GM12878 (cell line): ENCODE results near the gene RMI2. TPM values are rescaled to one million over a fixed set of nuclear protein-coding genes. Genes with fewer than 3 reads are reported as not detected.

ENCODE experiments used
- CBX3 ChIP-seq: fragments of 200-600 bp; sonication (generic); IDR thresholded peaks from 2 replicates; pipeline ENCODE4 v1.6.1; 2016; ENCODE audit warnings: low read depth, borderline replicate concordance
- CREM ChIP-seq: IDR thresholded peaks from 2 replicates; pipeline ENCODE4 v1.6.1; 2014; ENCODE audit warnings: antibody characterized with exemption, low read depth
- FOS ChIP-seq: IDR thresholded peaks from 3 replicates; pipeline ENCODE4 v1.6.1; 2011; ENCODE audit warnings: borderline replicate concordance; ENCODE audit not compliant: insufficient read length; ENCODE audit errors: extremely low read depth
- HDGF ChIP-seq: fragments of 450-650 bp; IDR thresholded peaks from 2 replicates; pipeline ENCODE4 v1.6.1; 2016; ENCODE audit warnings: antibody characterized with exemption
- IKZF1 ChIP-seq: fragments of 450-650 bp; conservative IDR thresholded peaks from 2 replicates; pipeline ENCODE4 v1.6.1; 2017; ENCODE audit warnings: antibody characterized with exemption, mild to moderate bottlenecking
- IRF4 ChIP-seq: IDR thresholded peaks from 2 replicates; pipeline ENCODE4 v1.6.1; 2011; ENCODE audit warnings: low read depth, low read length
- KLF5 ChIP-seq: fragments of 450-650 bp; IDR thresholded peaks from 2 replicates; pipeline ENCODE4 v1.6.1; 2014; ENCODE audit warnings: mild to moderate bottlenecking; ENCODE audit not compliant: partially characterized antibody
- MTA3 ChIP-seq: IDR thresholded peaks from 2 replicates; pipeline ENCODE4 v1.6.1; 2012; ENCODE audit warnings: low read length, inconsistent platforms, borderline replicate concordance
- NFYA ChIP-seq: IDR thresholded peaks from 2 replicates; pipeline ENCODE4 v1.6.1; 2011; ENCODE audit warnings: low read depth, mild to moderate bottlenecking, low read length, improper control_type of control experiment, borderline replicate concordance
- NKRF ChIP-seq: fragments of 450-650 bp; conservative IDR thresholded peaks from 2 replicates; pipeline ENCODE4 v1.6.1; 2017; ENCODE audit warnings: mild to moderate bottlenecking, moderate library complexity
- PKNOX1 ChIP-seq: fragments of 450-650 bp; IDR thresholded peaks from 2 replicates; pipeline ENCODE4 v1.6.1; 2016; ENCODE audit warnings: mild to moderate bottlenecking
- PML ChIP-seq: IDR thresholded peaks from 2 replicates; pipeline ENCODE4 v1.6.1; 2012; ENCODE audit warnings: low read length, inconsistent platforms
- TCF12 ChIP-seq: IDR thresholded peaks from 2 replicates; pipeline ENCODE4 v1.6.1; 2011; ENCODE audit warnings: low read depth, mild to moderate bottlenecking, low read length
- USF2 ChIP-seq: IDR thresholded peaks from 2 replicates; pipeline ENCODE4 v1.6.1; 2011; ENCODE audit warnings: low read depth, low read length, improper control_type of control experiment, borderline replicate concordance
- ZBTB11 ChIP-seq: fragments of 450-650 bp; formaldehyde crosslinking; IDR thresholded peaks from 2 replicates; pipeline ENCODE4 v1.5.0; 2022; ENCODE audit warnings: mild to moderate bottlenecking, missing genetic modification characterization
- ZBTB33 ChIP-seq: fragments of 450-650 bp; IDR thresholded peaks from 2 replicates; pipeline ENCODE4 v1.6.1; 2017; ENCODE audit warnings: mild to moderate bottlenecking
- ZNF384 ChIP-seq: IDR thresholded peaks from 2 replicates; pipeline ENCODE4 v1.6.1; 2012; ENCODE audit warnings: low read depth, mild to moderate bottlenecking, low read length, improper control_type of control experiment, borderline replicate concordance
- polyA plus RNA-seq, 11 experiments: library from polyadenylated mRNA; depleted of rRNA in 4 of 11; unstranded in 6 of 11; stranded (reverse) in 5 of 11; fragments of >200 nt; fragmentation: Nextera tagmentation in 4 of 11; fragmentation: Illumina TruSeq in 1 of 11; extraction: Ambion mirVana in 4 of 11; extraction: Trizol in 1 of 11; gene quantifications; 1 replicate in 1 of 11; 2 replicates in 10 of 11; pipeline versions ENCODE4 v1.2.1 to v1.2.3, GENCODE V29; 2011 to 2016; ENCODE audit warnings: inconsistent platforms in 2 of 11, missing spikeins in 2 of 11, low read depth in 1 of 11
- total RNA-seq, 4 experiments: library from RNA; depleted of rRNA in 3 of 4; stranded (reverse); fragments of >200 nt in 3 of 4; fragmentation: Illumina TruSeq in 1 of 4; extraction: Trizol in 1 of 4; gene quantifications; 2 replicates each; pipeline versions ENCODE4 v1.2.1 to v1.2.3, GENCODE V29; 2013 to 2021

Gene RMI2
- total and polyA plus RNA-seq, 10 of the 15 experiments (the other 5 are each of a cell fraction or from before 2014, with no cell fraction given), result 9.6 to 68.8 (median 32.1) TPM

- TF ChIP-seq MTA3 (peak; percentile 52; the same call in 1 of the 2 replicates), IKZF1 (peak; percentile 94), FOS (no peak), USF2 (no peak), ZBTB33 (no peak), PML (no peak), NFYA (no peak), ZBTB11 (CRISPR knock-in tag) (no peak), ZNF384 (no peak), CREM (peak; percentile 61; the same call in 1 of the 2 replicates), CBX3 (no peak), IRF4 (0 out of 2 replicates have a peak, but pooled peaks have one; percentile 54), HDGF (peak; percentile 54; the same call in 1 of the 2 replicates), NKRF (0 out of 2 replicates have a peak, but pooled peaks have one; percentile 30), PKNOX1 (no peak), TCF12 (peak; percentile 100), KLF5 (no peak)
Observed at GRCh38 chr16:11308493-11309283, 36.6 kb upstream of the RMI2 start (continued).
